ENCODE measurements around the gene HADHA.

Gene HADHA

GRCh38 chr2:26244309-26245230 is at the start of gene HADHA, which contains the start of gene HADHB:
HADHA (minus strand) TSS chr2:26244632; CDS start chr2:26244596, 36 bp downstream.
HADHB (plus strand) TSS chr2:26244939; CDS start chr2:26254255, 9,316 bp downstream.
- Histone ChIP-seq H3K27me3 (ENCODE audit: control insufficient read depth, insufficient read depth, low read length) (no peaks in the 10 kb centered on the region), H3K4me3 (ENCODE audit: low read length) (peak within 1 kb of the TSS; percentile 57), H3K9me3 (ENCODE audit: control insufficient read depth, insufficient read depth, low read length) (no peaks in the 10 kb centered on the region), H3K27ac (ENCODE audit: low read length) (no peak within 1 kb of the TSS), H3K4me1 (ENCODE audit: control insufficient read depth, insufficient read depth, low read length) (no peaks in the 10 kb centered on the region), H3K36me3 (ENCODE audit: control insufficient read depth, insufficient read depth, low read length) (no peaks in the 10 kb centered on the region)
- no CpG with 5 or more reads among the region's 63 CpGs for WGBS (ENCODE audit: insufficient coverage, insufficient read length)
- DNase-seq (ENCODE audit: low read depth, low spot score) = peak; percentile 88

- no peak overlapping the region for H3K27ac ChIP-seq (ENCODE audit: low read length)
Observed at GRCh38 chr2:26292646-26293045, 48.2 kb upstream of the HADHA start.

GRCh38 chr2:26290001-26290400 is 45.6 kb upstream of the HADHA start:
- DNase-seq (ENCODE audit: low read depth, low spot score) = no peak
- no peaks in the 10 kb centered on the region for H3K27me3 ChIP-seq (ENCODE audit: control insufficient read depth, insufficient read depth, low read length)
- WGBS (ENCODE audit: insufficient coverage, insufficient read length) = no CpG with 5 or more reads among the region's 1 CpG

More at GRCh38 chr2:26292646-26293045, 48.2 kb upstream of the HADHA start:
- DNase-seq (ENCODE audit: low read depth, low spot score) = no peak
- Histone ChIP-seq H3K4me3 (ENCODE audit: low read length) (no peak overlapping the region), H3K27me3 (ENCODE audit: control insufficient read depth, insufficient read depth, low read length) (no peaks in the 10 kb centered on the region), H3K9me3 (ENCODE audit: control insufficient read depth, insufficient read depth, low read length) (no peaks in the 10 kb centered on the region), H3K4me1 (ENCODE audit: control insufficient read depth, insufficient read depth, low read length) (no peaks in the 10 kb centered on the region), H3K36me3 (ENCODE audit: control insufficient read depth, insufficient read depth, low read length) (no peaks in the 10 kb centered on the region)
- no CpG with 5 or more reads among the region's 6 CpGs for WGBS (ENCODE audit: insufficient coverage, insufficient read length)

GRCh38 chr2:26285931-26286330 is 41.5 kb upstream of the HADHA start:
- Histone ChIP-seq H3K4me3 (ENCODE audit: low read length) (no peak overlapping the region), H3K27me3 (ENCODE audit: control insufficient read depth, insufficient read depth, low read length) (no peaks in the 10 kb centered on the region), H3K36me3 (ENCODE audit: control insufficient read depth, insufficient read depth, low read length) (no peaks in the 10 kb centered on the region), H3K4me1 (ENCODE audit: control insufficient read depth, insufficient read depth, low read length) (no peaks in the 10 kb centered on the region), H3K9me3 (ENCODE audit: control insufficient read depth, insufficient read depth, low read length) (no peaks in the 10 kb centered on the region), H3K27ac (ENCODE audit: low read length) (no peak overlapping the region)
- no peak for DNase-seq (ENCODE audit: low read depth, low spot score)
- no CpG with 5 or more reads among the region's 3 CpGs for WGBS (ENCODE audit: insufficient coverage, insufficient read length)

More at GRCh38 chr2:26290001-26290400, 45.6 kb upstream of the HADHA start:
- no peaks in the 10 kb centered on the region for H3K36me3 ChIP-seq (ENCODE audit: control insufficient read depth, insufficient read depth, low read length)
- no peaks in the 10 kb centered on the region for H3K9me3 ChIP-seq (ENCODE audit: control insufficient read depth, insufficient read depth, low read length)
- no peaks in the 10 kb centered on the region for H3K4me1 ChIP-seq (ENCODE audit: control insufficient read depth, insufficient read depth, low read length)
- no peak overlapping the region for H3K4me3 ChIP-seq (ENCODE audit: low read length)
- no peak overlapping the region for H3K27ac ChIP-seq (ENCODE audit: low read length)

GRCh38 chr2:26284132-26284531 is 39.7 kb upstream of the HADHA start:
- no peaks in the 10 kb centered on the region for H3K9me3 ChIP-seq (ENCODE audit: control insufficient read depth, insufficient read depth, low read length)

GRCh38 chr2:26283606-26284005 is 39.2 kb upstream of the HADHA start:
- H3K9me3 ChIP-seq (ENCODE audit: control insufficient read depth, insufficient read depth, low read length) = no peaks in the 10 kb centered on the region
- WGBS (ENCODE audit: insufficient coverage, insufficient read length) = no CpG with 5 or more reads among the region's 2 CpGs
- no peak overlapping the region for H3K27ac ChIP-seq (ENCODE audit: low read length)
- no peaks in the 10 kb centered on the region for H3K36me3 ChIP-seq (ENCODE audit: control insufficient read depth, insufficient read depth, low read length)
- H3K27me3 ChIP-seq (ENCODE audit: control insufficient read depth, insufficient read depth, low read length) = no peaks in the 10 kb centered on the region
- H3K4me1 ChIP-seq (ENCODE audit: control insufficient read depth, insufficient read depth, low read length) = no peaks in the 10 kb centered on the region
- DNase-seq (ENCODE audit: low read depth, low spot score) = no peak
- H3K4me3 ChIP-seq (ENCODE audit: low read length) = no peak overlapping the region

More at GRCh38 chr2:26284132-26284531, 39.7 kb upstream of the HADHA start:
- no peak overlapping the region for H3K4me3 ChIP-seq (ENCODE audit: low read length)
- no CpG with 5 or more reads among the region's 3 CpGs for WGBS (ENCODE audit: insufficient coverage, insufficient read length)
- no peaks in the 10 kb centered on the region for H3K27me3 ChIP-seq (ENCODE audit: control insufficient read depth, insufficient read depth, low read length)
- no peak overlapping the region for H3K27ac ChIP-seq (ENCODE audit: low read length)
- no peak for DNase-seq (ENCODE audit: low read depth, low spot score)
- no peaks in the 10 kb centered on the region for H3K4me1 ChIP-seq (ENCODE audit: control insufficient read depth, insufficient read depth, low read length)
- H3K36me3 ChIP-seq (ENCODE audit: control insufficient read depth, insufficient read depth, low read length) = no peaks in the 10 kb centered on the region

- H3K36me3 ChIP-seq (ENCODE audit: control insufficient read depth, insufficient read depth, low read length) = no peaks in the 10 kb centered on the region; the same call in 1 of the 2 replicates
Observed at GRCh38 chr2:26281226-26281625, 36.8 kb upstream of the HADHA start.

GRCh38 chr2:26279886-26280285 is 35.5 kb upstream of the HADHA start:
- Histone ChIP-seq H3K4me1 (ENCODE audit: control insufficient read depth, insufficient read depth, low read length) (no peaks in the 10 kb centered on the region), H3K27me3 (ENCODE audit: control insufficient read depth, insufficient read depth, low read length) (no peaks in the 10 kb centered on the region), H3K36me3 (ENCODE audit: control insufficient read depth, insufficient read depth, low read length) (no peaks in the 10 kb centered on the region; the same call in 1 of the 2 replicates), H3K27ac (ENCODE audit: low read length) (no peak overlapping the region), H3K9me3 (ENCODE audit: control insufficient read depth, insufficient read depth, low read length) (no peaks in the 10 kb centered on the region), H3K4me3 (ENCODE audit: low read length) (no peak overlapping the region)
- 100% methylated on average over 1 of the region's 3 CpGs for WGBS (ENCODE audit: insufficient coverage, insufficient read length)
- no peak for DNase-seq (ENCODE audit: low read depth, low spot score)

More at GRCh38 chr2:26281226-26281625, 36.8 kb upstream of the HADHA start:
- H3K27ac ChIP-seq (ENCODE audit: low read length) = no peak overlapping the region
- no CpG with 5 or more reads among the region's 2 CpGs for WGBS (ENCODE audit: insufficient coverage, insufficient read length)
- H3K4me3 ChIP-seq (ENCODE audit: low read length) = no peak overlapping the region
- no peaks in the 10 kb centered on the region for H3K4me1 ChIP-seq (ENCODE audit: control insufficient read depth, insufficient read depth, low read length)
- H3K9me3 ChIP-seq (ENCODE audit: control insufficient read depth, insufficient read depth, low read length) = no peaks in the 10 kb centered on the region
- no peaks in the 10 kb centered on the region for H3K27me3 ChIP-seq (ENCODE audit: control insufficient read depth, insufficient read depth, low read length)
- no peak for DNase-seq (ENCODE audit: low read depth, low spot score)

GRCh38 chr2:26276484-26277227 is 32.2 kb upstream of the HADHA start:
- H3K36me3 ChIP-seq (ENCODE audit: control insufficient read depth, insufficient read depth, low read length) = no peaks in the 10 kb centered on the region; the same call in 1 of the 2 replicates
- no peak overlapping the region for H3K27ac ChIP-seq (ENCODE audit: low read length)
- no peak overlapping the region for H3K4me3 ChIP-seq (ENCODE audit: low read length)
- H3K9me3 ChIP-seq (ENCODE audit: control insufficient read depth, insufficient read depth, low read length) = no peaks in the 10 kb centered on the region
- H3K4me1 ChIP-seq (ENCODE audit: control insufficient read depth, insufficient read depth, low read length) = no peaks in the 10 kb centered on the region
- DNase-seq (ENCODE audit: low read depth, low spot score) = no peak
- no peaks in the 10 kb centered on the region for H3K27me3 ChIP-seq (ENCODE audit: control insufficient read depth, insufficient read depth, low read length)
- no CpG with 5 or more reads among the region's 4 CpGs for WGBS (ENCODE audit: insufficient coverage, insufficient read length)

GRCh38 chr2:26274058-26274613 is 29.7 kb upstream of the HADHA start:
- no peak for DNase-seq (ENCODE audit: low read depth, low spot score)
- Histone ChIP-seq H3K4me3 (ENCODE audit: low read length) (no peak overlapping the region), H3K27ac (ENCODE audit: low read length) (no peak overlapping the region), H3K27me3 (ENCODE audit: control insufficient read depth, insufficient read depth, low read length) (no peaks in the 10 kb centered on the region), H3K4me1 (ENCODE audit: control insufficient read depth, insufficient read depth, low read length) (no peaks in the 10 kb centered on the region), H3K36me3 (ENCODE audit: control insufficient read depth, insufficient read depth, low read length) (no peaks in the 10 kb centered on the region; the same call in 1 of the 2 replicates), H3K9me3 (ENCODE audit: control insufficient read depth, insufficient read depth, low read length) (no peaks in the 10 kb centered on the region)
- no CpG with 5 or more reads among the region's 5 CpGs for WGBS (ENCODE audit: insufficient coverage, insufficient read length)
